Ovary (tissue), 9 donors: ENCODE measurements around the gene ATP6V1F. TPM values are rescaled to one million over a fixed set of nuclear protein-coding genes. Genes with fewer than 3 reads are reported as not detected.

Experiments used
- DNase-seq, 5 donors: peaks; one replicate each; pipeline ENCODE4 v3.0.0-alpha.2; 2019 to 2020
- H3K27ac ChIP-seq, 2 donors: fragments of 200-600 bp; one replicate each; pipeline versions ENCODE4 v1.5.1 to v1.8.0; 2019 to 2022
- H3K27me3 ChIP-seq: fragments of 200-600 bp; one replicate; pipeline ENCODE4 v1.8.0; 2022
- H3K36me3 ChIP-seq: fragments of 200-600 bp; sonication (generic); one replicate; pipeline ENCODE4 v1.5.1; 2019
- H3K4me1 ChIP-seq: one replicate; pipeline ENCODE4 v1.8.1; 2013; ENCODE audit warnings: mild to moderate bottlenecking, moderate library complexity; ENCODE audit not compliant: insufficient read depth
- H3K4me3 ChIP-seq: fragments of 200-600 bp; sonication (generic); one replicate; pipeline ENCODE4 v1.5.1; 2017
- H3K9me3 ChIP-seq, 2 donors: fragments of 200-600 bp in 1 of 2; sonication (generic) in 1 of 2; one replicate each; pipeline versions ENCODE4 v1.5.1 to v1.8.1; 2013 to 2019; ENCODE audit warnings: mild to moderate bottlenecking in 1 of 2, moderate library complexity in 1 of 2
- CTCF ChIP-seq, 3 donors: fragments of 450-650 bp in 2 of 3; fragments of 200-600 bp in 1 of 3; IDR thresholded peaks; one replicate each; pipeline versions ENCODE4 v1.5.1 to v1.8.0; 2016 to 2022; ENCODE audit warnings: antibody characterized with exemption in 3 of 3, mild to moderate bottlenecking in 1 of 3
- EP300 ChIP-seq: sonication (generic); formaldehyde crosslinking; IDR thresholded peaks from one replicate; pipeline ENCODE4 v1.6.1; 2017; ENCODE audit warnings: antibody characterized with exemption
- POLR2A ChIP-seq: fragments of 450-650 bp; IDR thresholded peaks from one replicate; pipeline ENCODE4 v1.6.1; 2017; ENCODE audit warnings: antibody characterized with exemption, mild to moderate bottlenecking, moderate library complexity
- WGBS, 3 donors: extraction: QIAGEN DNeasy Blood & Tissue Kit in 1 of 3; methylation state at CpG; one replicate each; pipeline versions ENCODE4 v1.1.5 to v1.1.7; 2013 to 2017; 5-methylcytosine and 5-hydroxymethylcytosine counted together
- intact Hi-C, 4 donors: fragments of 100-400 bp; cut with DNase I; formaldehyde crosslinking; loops; one replicate each; pipeline versions ENCODE4 v1.11.0 to v1.15.1; 2022 to 2023
- polyA plus RNA-seq, 2 donors: library from polyadenylated mRNA; stranded (reverse); fragments of 200-250 nt in 1 of 2; fragments of 350-450 nt in 1 of 2; fragmentation: Illumina TruSeq in 1 of 2; extraction: RNeasy Lipid Tissue Mini Kit (QIAGEN cat#74804) in 1 of 2; gene quantifications; one replicate each; pipeline ENCODE4 v1.2.3, GENCODE V29; 2013 to 2014
- total RNA-seq, 7 donors: library from RNA; depleted of rRNA in 2 of 7; stranded (reverse); fragments of >200 nt in 2 of 7; fragmentation: NEBNext Ultra II Directional in 3 of 7; extraction: Animal tissue kit (Norgen Biotek cat#: 25700) in 3 of 7; gene quantifications; one replicate each; pipeline versions ENCODE4 v1.1.0 to v1.2.4, GENCODE V29; 2016 to 2023
- donor health status: DM: no; HTN: no; CAD: no; lungs with moderate emphysema.
- donor health status: DM: no; HTN: no; CAD: no.
- donor health status: Bipolar disorder and iron deficiency.
- donor health status: DM: yes; HTN: yes; CAD: no.
- donor health status: DM: no; HTN: no; CAD: no.
- donor health status: DM: yes; HTN: yes; CAD: no.

The ATP6V1F gene
- total and polyA plus RNA-seq, 9 donors, result 57.3 to 128 (median 85.4) TPM

GRCh38 chr7:128841171-128841690 lies 21.4 kb upstream of the ATP6V1F start:
- TF ChIP-seq CTCF (IDR thresholded peaks at IDR 0.05), result no peak
- no peak for TF ChIP-seq EP300
- TF ChIP-seq POLR2A, result no peak
- peak in 1 of 5 donors; percentile 19 for DNase-seq
- no peaks in the 10 kb centered on the region for H3K27me3 ChIP-seq
- H3K4me3 ChIP-seq, result no peak overlapping the region
- no peaks in the 10 kb centered on the region for H3K9me3 ChIP-seq
- H3K36me3 ChIP-seq, result no peaks in the 10 kb centered on the region
- WGBS, 3 donors, result 88 to 89% (median 88%) methylated on average over 17 of the region's 17 CpGs
- no peaks in the 10 kb centered on the region for H3K4me1 ChIP-seq
- H3K27ac ChIP-seq, result no peak overlapping the region
- intact Hi-C loops, result no loop called here

DNA sequence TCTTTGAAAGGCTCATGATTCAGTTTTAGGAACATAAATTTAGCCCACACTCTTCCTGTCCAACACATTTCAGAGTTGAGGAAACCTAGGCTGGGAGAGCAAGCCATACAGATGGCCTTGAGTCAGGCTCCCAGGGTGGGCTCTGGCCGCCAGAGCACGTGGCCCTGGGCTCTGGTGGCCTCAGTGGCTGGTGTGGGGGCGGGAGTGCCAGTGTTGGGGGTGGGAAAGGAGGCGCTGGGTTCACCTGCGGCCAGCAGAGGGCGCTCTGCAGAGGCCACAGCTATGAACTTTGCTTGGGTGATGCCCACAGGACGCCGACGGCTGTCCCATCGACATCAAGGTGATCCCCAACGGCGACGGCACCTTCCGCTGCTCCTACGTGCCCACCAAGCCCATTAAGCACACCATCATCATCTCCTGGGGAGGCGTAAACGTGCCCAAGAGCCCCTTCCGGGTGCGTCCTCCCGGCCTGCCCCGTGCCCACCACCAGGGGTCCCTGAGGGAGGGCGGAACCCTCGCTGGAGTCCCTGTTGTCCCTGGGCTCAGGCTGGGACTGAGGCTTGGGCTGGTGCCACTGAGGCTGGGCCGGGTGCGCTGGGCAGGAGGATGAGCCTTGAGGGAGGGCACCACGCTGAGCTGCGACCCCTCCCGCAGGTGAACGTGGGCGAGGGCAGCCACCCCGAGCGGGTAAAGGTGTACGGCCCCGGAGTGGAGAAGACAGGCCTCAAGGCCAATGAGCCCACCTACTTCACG lies 20.6 kb upstream of the ATP6V1F start:
- H3K4me3 ChIP-seq, result no peak overlapping the region
- peak in 1 of 5 donors; percentile 32 for DNase-seq
- H3K9me3 ChIP-seq, result no peaks in the 10 kb centered on the region
- H3K36me3 ChIP-seq, result no peaks in the 10 kb centered on the region
- H3K27ac ChIP-seq, result no peak overlapping the region
- WGBS, 3 donors, result 67 to 73% (median 67%) methylated on average over 34 to 35 of the region's 35 CpGs
- TF ChIP-seq CTCF (IDR thresholded peaks at IDR 0.05) (peak in 2 of 3 donors; percentile 12 to 15), POLR2A (no peak)
- H3K4me1 ChIP-seq, result no peaks in the 10 kb centered on the region
- H3K27me3 ChIP-seq, result no peaks in the 10 kb centered on the region
- intact Hi-C loops, result no loop called here

- Histone ChIP-seq H3K36me3 (no peaks in the 10 kb centered on the region), H3K27me3 (no peaks in the 10 kb centered on the region), H3K9me3 (no peaks in the 10 kb centered on the region), H3K27ac (no peak overlapping the region), H3K4me1 (no peaks in the 10 kb centered on the region), H3K4me3 (no peak overlapping the region)
- WGBS, 3 donors, result 91 to 92% (median 92%) methylated on average over 38 of the region's 38 CpGs
- intact Hi-C loops, result no loop called here
- no peak for TF ChIP-seq EP300
- no peak for TF ChIP-seq CTCF (IDR thresholded peaks at IDR 0.05)
- no peak for TF ChIP-seq POLR2A
- DNase-seq, result peak in 1 of 5 donors; percentile 12
Observed at GRCh38 chr7:128842674-128843641, 19.7 kb upstream of the ATP6V1F start.

DNA sequence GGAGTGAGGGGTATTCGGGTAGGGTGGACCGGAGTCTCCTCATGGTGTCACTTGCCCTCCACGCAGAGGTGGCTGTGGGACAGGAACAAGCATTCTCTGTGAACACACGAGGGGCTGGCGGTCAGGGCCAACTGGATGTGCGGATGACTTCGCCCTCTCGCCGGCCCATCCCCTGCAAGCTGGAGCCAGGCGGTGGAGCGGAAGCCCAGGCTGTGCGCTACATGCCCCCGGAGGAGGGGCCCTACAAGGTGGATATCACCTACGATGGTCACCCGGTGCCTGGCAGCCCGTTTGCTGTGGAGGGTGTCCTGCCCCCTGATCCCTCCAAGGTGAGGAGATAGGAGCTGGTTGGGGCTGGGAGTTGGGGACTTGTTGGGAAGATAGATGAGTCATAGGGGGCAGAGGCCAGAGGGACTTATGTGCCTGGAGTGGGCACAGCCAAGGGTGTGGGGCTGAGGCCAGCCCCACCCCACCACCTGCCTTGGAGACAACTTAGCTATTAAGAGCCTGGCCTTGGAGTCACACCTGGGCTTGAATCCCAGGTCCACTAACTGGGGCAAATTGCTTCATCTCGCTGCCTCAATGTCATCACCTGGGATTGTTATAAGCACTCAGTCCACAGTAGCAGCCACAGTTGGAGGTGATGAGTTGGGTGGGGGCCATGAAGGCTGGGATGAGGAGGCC lies 18.6 kb upstream of the ATP6V1F start:
- no peaks in the 10 kb centered on the region for H3K36me3 ChIP-seq
- 88 to 92% (median 89%) methylated on average over 17 of the region's 17 CpGs for WGBS, 3 donors
- DNase-seq, result no peak
- H3K9me3 ChIP-seq, result no peaks in the 10 kb centered on the region
- H3K27ac ChIP-seq, result no peak overlapping the region
- TF ChIP-seq CTCF (IDR thresholded peaks at IDR 0.05), result no peak
- TF ChIP-seq POLR2A, result no peak
- TF ChIP-seq EP300, result no peak
- no peaks in the 10 kb centered on the region for H3K27me3 ChIP-seq
- H3K4me1 ChIP-seq, result no peaks in the 10 kb centered on the region
- intact Hi-C loops, result no loop called here
- no peak overlapping the region for H3K4me3 ChIP-seq
